Neuronal stem cell (in vitro differentiated cells): ENCODE data around the gene GPR150.

ENCODE experiments used
- DNase-seq: peaks from one replicate; pipeline ENCODE4 v3.0.0-alpha.2; 2013; ENCODE audit warnings: low spot score
- H2AFZ ChIP-seq: one replicate; pipeline ENCODE4 v1.6.1; 2013; ENCODE audit warnings: mild to moderate bottlenecking, low read length, inconsistent platforms
- H2AK5ac ChIP-seq: 2 replicates; pipeline ENCODE4 v1.6.1; 2013; ENCODE audit warnings: low read depth, mild to moderate bottlenecking, inconsistent platforms, low read length, moderate library complexity, mixed read lengths
- H2BK120ac ChIP-seq: 2 replicates; pipeline ENCODE4 v1.6.1; 2013; ENCODE audit warnings: low read depth, mild to moderate bottlenecking, inconsistent platforms, low read length, moderate library complexity, mixed read lengths
- H2BK12ac ChIP-seq: one replicate; pipeline ENCODE4 v1.6.1; 2013; ENCODE audit warnings: low read length, inconsistent platforms
- H2BK15ac ChIP-seq: 2 replicates; pipeline ENCODE4 v1.6.1; 2013; ENCODE audit warnings: mild to moderate bottlenecking, low read length, inconsistent platforms, mixed read lengths
- H2BK5ac ChIP-seq: one replicate; pipeline ENCODE4 v1.6.1; 2013; ENCODE audit warnings: inconsistent platforms, mild to moderate bottlenecking, low read length, moderate library complexity
- H3K14ac ChIP-seq: one replicate; pipeline ENCODE4 v1.6.1; 2013; ENCODE audit warnings: low read length, inconsistent platforms
- H3K18ac ChIP-seq: 2 replicates; pipeline ENCODE4 v1.6.1; 2013; ENCODE audit warnings: low read length, inconsistent platforms
- H3K23ac ChIP-seq: 2 replicates; pipeline ENCODE4 v1.6.1; 2013; ENCODE audit warnings: low read depth, mild to moderate bottlenecking, mixed read lengths, low read length, inconsistent platforms; ENCODE audit not compliant: poor library complexity
- H3K27ac ChIP-seq: replicated peaks from 3 replicates; pipeline ENCODE4 v1.5.1; 2013; ENCODE audit warnings: low read length, inconsistent platforms
- H3K27me3 ChIP-seq, 3 experiments: 2 replicates each; pipeline ENCODE4 v1.6.1; 2013; ENCODE audit warnings: low read length in 3 of 3, mild to moderate bottlenecking in 2 of 3, inconsistent platforms in 1 of 3, low read depth in 1 of 3, mixed read lengths in 1 of 3, moderate library complexity in 1 of 3; ENCODE audit not compliant: control insufficient read depth in 3 of 3, insufficient read depth in 3 of 3
- H3K36me3 ChIP-seq, 2 donors: replicated peaks in 1 of 2; 2 replicates each; pipeline ENCODE4 v1.6.1; 2013; ENCODE audit warnings: low read length in 2 of 2; ENCODE audit not compliant: control insufficient read depth in 2 of 2, insufficient read depth in 2 of 2
- H3K4ac ChIP-seq: 2 replicates; pipeline ENCODE4 v1.6.1; 2013; ENCODE audit warnings: inconsistent platforms, mild to moderate bottlenecking, low read length, moderate library complexity
- H3K4me1 ChIP-seq, 2 donors: 1 replicate in 1 of 2; 2 replicates in 1 of 2; pipeline ENCODE4 v1.6.1; 2013; ENCODE audit warnings: low read length in 2 of 2, low read depth in 1 of 2; ENCODE audit not compliant: control insufficient read depth in 2 of 2, insufficient read depth in 1 of 2
- H3K4me2 ChIP-seq: one replicate; pipeline ENCODE4 v1.6.1; 2013; ENCODE audit warnings: mild to moderate bottlenecking, low read length, inconsistent platforms; ENCODE audit not compliant: insufficient read depth, poor library complexity, severe bottlenecking
- H3K4me3 ChIP-seq, 2 donors: 2 replicates each; pipeline ENCODE4 v1.5.1; 2013; ENCODE audit warnings: low read length in 2 of 2, mild to moderate bottlenecking in 2 of 2, inconsistent platforms in 1 of 2, moderate library complexity in 1 of 2
- H3K79me1 ChIP-seq: one replicate; pipeline ENCODE4 v1.6.1; 2013; ENCODE audit warnings: low read depth, mild to moderate bottlenecking, inconsistent platforms, low read length, moderate library complexity
- H3K9ac ChIP-seq: one replicate; pipeline ENCODE4 v1.6.1; 2013; ENCODE audit warnings: mild to moderate bottlenecking, low read depth, low read length, inconsistent platforms; ENCODE audit not compliant: poor library complexity
- H3K9me3 ChIP-seq, 2 donors: replicated peaks in 1 of 2; 2 replicates each; pipeline versions ENCODE3 to v1.6.1; 2013; ENCODE audit warnings: low read length in 2 of 2, mild to moderate bottlenecking in 2 of 2, inconsistent platforms in 1 of 2, low read depth in 1 of 2, mixed read lengths in 1 of 2, moderate library complexity in 1 of 2; ENCODE audit not compliant: control insufficient read depth in 2 of 2, insufficient read depth in 1 of 2
- H4K8ac ChIP-seq: one replicate; pipeline ENCODE4 v1.6.1; 2013; ENCODE audit warnings: low read depth, mild to moderate bottlenecking, inconsistent platforms, low read length, moderate library complexity
- H4K91ac ChIP-seq: one replicate; pipeline ENCODE4 v1.6.1; 2013; ENCODE audit warnings: low read length, low read depth, mild to moderate bottlenecking, inconsistent platforms; ENCODE audit not compliant: poor library complexity
- WGBS, 2 donors: extraction: QIAGEN DNeasy Blood & Tissue Kit; methylation state at CpG; one replicate each; pipeline ENCODE4 v1.1.7; 2013; ENCODE audit warnings: missing lambda C conversion rate in 2 of 2, mixed read lengths in 1 of 2; ENCODE audit not compliant: insufficient read length in 2 of 2, insufficient replicate concordance in 1 of 2; ENCODE audit errors: extremely low coverage in 2 of 2; 5-methylcytosine and 5-hydroxymethylcytosine counted together

GPR150 gene

GRCh38 chr5:95638632-95639031, 18.7 kb downstream of the GPR150 start:
- no peak overlapping the region for H2BK120ac ChIP-seq
- no peak overlapping the region for H4K8ac ChIP-seq
- no peak overlapping the region for H3K4ac ChIP-seq
- no peak overlapping the region for H3K4me3 ChIP-seq
- no peak overlapping the region for H2BK15ac ChIP-seq
- H3K79me1 ChIP-seq = no peaks in the 10 kb centered on the region
- no peaks in the 10 kb centered on the region for H3K36me3 ChIP-seq
- no peak overlapping the region for H2AK5ac ChIP-seq
- no peaks in the 10 kb centered on the region for H3K4me1 ChIP-seq
- H3K14ac ChIP-seq = no peak overlapping the region
- no peak overlapping the region for H2BK12ac ChIP-seq
- peaks cover 0 to 27% (median 2%) of the 10 kb centered on the region in 3 experiments for H3K27me3 ChIP-seq
- H3K18ac ChIP-seq = no peak overlapping the region
- H3K9me3 ChIP-seq = peaks cover 0 to 4% of the 10 kb centered on the region in 2 donors
- DNase-seq = no peak
- H2AFZ ChIP-seq = no peak overlapping the region
- no peak overlapping the region for H3K27ac ChIP-seq
- H2BK5ac ChIP-seq = no peak overlapping the region
- no peak overlapping the region for H3K4me2 ChIP-seq
- H3K23ac ChIP-seq = no peak overlapping the region
- H3K9ac ChIP-seq = no peak overlapping the region
- no peak overlapping the region for H4K91ac ChIP-seq
- no CpG with 5 or more reads among the region's 3 CpGs for WGBS, 2 donors

DNA sequence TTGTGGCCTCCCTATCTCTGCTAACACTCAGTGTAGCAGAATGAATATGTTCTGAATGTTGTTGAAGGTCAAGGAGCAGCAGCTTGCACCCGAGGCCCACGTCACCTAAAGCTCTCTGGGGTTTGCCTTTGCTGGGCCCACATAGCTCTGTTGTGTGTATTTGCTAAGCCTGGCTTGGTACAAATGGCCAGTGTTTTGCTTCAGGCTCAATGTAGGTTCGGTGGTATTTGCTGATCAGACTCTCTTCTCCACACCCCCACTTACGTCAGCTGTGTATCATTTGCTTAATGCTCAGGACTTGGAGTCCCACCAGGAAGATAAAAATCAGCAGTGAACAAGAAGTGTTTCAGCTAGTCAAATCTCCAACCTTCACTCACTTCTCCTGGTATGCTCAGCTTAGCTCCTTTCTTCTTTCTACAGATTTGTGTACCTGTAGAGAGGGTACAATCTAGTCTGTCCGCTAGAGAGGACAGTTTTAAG, 21.9 kb downstream of the GPR150 start:
- no peak overlapping the region for H3K4me2 ChIP-seq
- H2BK120ac ChIP-seq = no peak overlapping the region
- no peak for DNase-seq
- H4K91ac ChIP-seq = no peak overlapping the region
- H3K14ac ChIP-seq = no peak overlapping the region
- no peak overlapping the region for H2BK12ac ChIP-seq
- WGBS, 2 donors = no CpG with 5 or more reads among the region's 5 CpGs
- no peak overlapping the region for H3K27ac ChIP-seq
- peaks cover 0 to 27% (median 2%) of the 10 kb centered on the region in 3 experiments for H3K27me3 ChIP-seq
- peaks cover 0 to 4% of the 10 kb centered on the region in 2 donors for H3K9me3 ChIP-seq
- no peak overlapping the region for H3K4me3 ChIP-seq
- H3K4ac ChIP-seq = no peak overlapping the region
- H2BK15ac ChIP-seq = no peak overlapping the region
- no peak overlapping the region for H2AFZ ChIP-seq
- no peak overlapping the region for H3K23ac ChIP-seq
- no peaks in the 10 kb centered on the region for H3K4me1 ChIP-seq
- H4K8ac ChIP-seq = no peak overlapping the region
- H3K9ac ChIP-seq = no peak overlapping the region
- H3K79me1 ChIP-seq = no peaks in the 10 kb centered on the region
- no peaks in the 10 kb centered on the region for H3K36me3 ChIP-seq
- no peak overlapping the region for H2AK5ac ChIP-seq
- H3K18ac ChIP-seq = no peak overlapping the region
- no peak overlapping the region for H2BK5ac ChIP-seq

DNA sequence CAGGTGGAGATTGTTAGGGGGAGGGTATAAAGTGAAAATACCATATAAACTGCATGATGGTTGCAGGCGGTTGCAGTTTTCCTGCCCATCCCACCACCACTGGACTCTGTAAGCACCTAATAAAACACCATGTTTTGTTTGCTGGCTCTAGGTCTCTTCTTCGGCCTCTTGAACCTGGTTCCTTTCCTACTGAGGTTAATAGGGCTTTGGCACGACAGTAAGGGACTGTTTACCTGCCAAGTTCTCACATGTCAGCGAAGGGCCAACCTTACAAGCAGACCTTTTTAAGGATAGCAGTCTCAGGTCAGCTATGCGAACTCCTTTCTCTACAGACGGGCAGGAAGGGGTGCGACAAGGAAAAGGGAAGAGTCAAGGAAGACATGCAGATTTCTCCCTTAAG, 23.3 kb downstream of the GPR150 start:
- no peak overlapping the region for H3K9ac ChIP-seq
- peaks cover 0 to 3% of the 10 kb centered on the region in 2 donors for H3K4me1 ChIP-seq
- H3K9me3 ChIP-seq = peaks cover 0 to 4% of the 10 kb centered on the region in 2 donors
- H2BK12ac ChIP-seq = no peak overlapping the region
- H3K79me1 ChIP-seq = no peaks in the 10 kb centered on the region
- no peak overlapping the region for H2AFZ ChIP-seq
- DNase-seq = no peak
- H3K4ac ChIP-seq = no peak overlapping the region
- no peak overlapping the region for H3K23ac ChIP-seq
- H3K14ac ChIP-seq = no peak overlapping the region
- H4K8ac ChIP-seq = no peak overlapping the region
- H2AK5ac ChIP-seq = no peak overlapping the region
- H3K4me3 ChIP-seq = peak overlapping the region in 1 of 2 donors; percentile 38
- no peak overlapping the region for H2BK5ac ChIP-seq
- H2BK120ac ChIP-seq = no peak overlapping the region
- no CpG with 5 or more reads among the region's 7 CpGs for WGBS, 2 donors
- no peak overlapping the region for H2BK15ac ChIP-seq
- H4K91ac ChIP-seq = no peak overlapping the region
- no peak overlapping the region for H3K27ac ChIP-seq
- no peak overlapping the region for H3K18ac ChIP-seq
- H3K4me2 ChIP-seq = no peak overlapping the region
- H3K36me3 ChIP-seq = no peaks in the 10 kb centered on the region
- H3K27me3 ChIP-seq = peaks cover 0 to 25% (median 2%) of the 10 kb centered on the region in 3 experiments

GRCh38 chr5:95644351-95645042, 24.6 kb downstream of the GPR150 start:
- Histone ChIP-seq H2BK5ac (no peak overlapping the region), H2BK15ac (no peak overlapping the region), H3K36me3 (no peaks in the 10 kb centered on the region), H4K91ac (no peak overlapping the region), H3K4me2 (no peak overlapping the region), H4K8ac (no peak overlapping the region), H3K18ac (no peak overlapping the region), H3K79me1 (no peaks in the 10 kb centered on the region), H3K4me3 (no peak overlapping the region), H2BK120ac (no peak overlapping the region), H3K9ac (no peak overlapping the region), H3K9me3 (peaks cover 0 to 4% of the 10 kb centered on the region in 2 donors), H3K27ac (no peak overlapping the region), H2BK12ac (no peak overlapping the region), H3K4me1 (peaks cover 0 to 3% of the 10 kb centered on the region in 2 donors), H3K23ac (no peak overlapping the region), H3K4ac (no peak overlapping the region), H3K27me3 (peaks cover 0 to 18% (median 0%) of the 10 kb centered on the region in 3 experiments), H2AFZ (peak overlapping the region; percentile 65), H3K14ac (no peak overlapping the region), H2AK5ac (no peak overlapping the region)
- DNase-seq = peak; percentile 23
- WGBS, 2 donors = no CpG with 5 or more reads among the region's 4 CpGs
